NCI-H524 treated with DMSO at 0.1 percent for 48 hours (cell line): ENCODE data around the gene BET1L.
"Not testable (repeated sequence)": the region's sequence is repeated elsewhere in the genome, so short reads cannot be mapped to it uniquely, and the experiment has no call there.

Experiments
- DNase-seq: peaks from one replicate; lab custom pipeline; 2025; lab: John Stamatoyannopoulos, UW

BET1L gene

DNA sequence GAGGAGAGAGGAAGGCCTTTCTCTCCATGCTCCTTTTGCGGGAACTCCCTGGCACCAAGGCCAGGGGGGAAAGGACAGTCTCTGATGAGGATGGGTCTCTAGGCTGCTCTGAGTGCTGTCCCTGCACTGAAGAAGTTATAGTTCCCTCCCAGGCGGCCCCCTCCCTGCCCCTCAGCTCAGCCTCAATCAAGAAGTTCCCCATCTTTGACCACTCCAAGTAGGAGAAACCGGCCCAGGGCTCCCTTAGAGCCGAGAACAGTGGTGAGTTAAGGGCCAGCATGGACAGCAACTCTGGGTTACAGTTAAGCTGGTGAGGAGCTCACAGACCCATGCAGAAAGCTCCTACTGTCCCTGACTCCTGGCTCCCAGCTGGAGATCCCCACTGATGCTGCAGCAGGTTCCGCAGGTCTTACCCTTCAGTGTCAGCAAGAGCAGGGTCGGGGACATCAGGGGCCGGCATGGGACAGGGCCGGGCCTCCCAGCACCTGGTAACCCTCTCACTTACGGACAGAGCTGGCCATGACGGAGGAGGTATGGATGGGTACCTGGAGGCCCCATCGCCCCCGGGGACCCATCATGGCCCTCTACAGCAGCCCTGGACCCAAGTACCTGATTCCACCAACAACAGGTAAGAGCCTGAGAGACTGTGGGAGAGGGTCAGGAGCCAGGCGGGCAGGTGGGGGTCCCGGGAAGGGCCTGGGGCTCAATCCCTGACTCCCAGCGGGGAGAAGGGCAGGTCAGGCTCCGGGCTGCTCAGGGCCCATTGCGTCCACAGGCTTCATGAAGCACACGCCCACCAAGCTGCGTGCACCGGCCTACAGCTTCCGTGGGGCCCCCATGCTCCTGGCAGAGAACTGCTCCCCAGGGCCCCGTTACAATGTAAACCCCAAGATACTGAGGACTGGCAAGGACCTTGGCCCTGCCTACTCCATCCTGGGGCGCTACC, 10.1 kb downstream of the BET1L start:
- no peak for DNase-seq

DNA sequence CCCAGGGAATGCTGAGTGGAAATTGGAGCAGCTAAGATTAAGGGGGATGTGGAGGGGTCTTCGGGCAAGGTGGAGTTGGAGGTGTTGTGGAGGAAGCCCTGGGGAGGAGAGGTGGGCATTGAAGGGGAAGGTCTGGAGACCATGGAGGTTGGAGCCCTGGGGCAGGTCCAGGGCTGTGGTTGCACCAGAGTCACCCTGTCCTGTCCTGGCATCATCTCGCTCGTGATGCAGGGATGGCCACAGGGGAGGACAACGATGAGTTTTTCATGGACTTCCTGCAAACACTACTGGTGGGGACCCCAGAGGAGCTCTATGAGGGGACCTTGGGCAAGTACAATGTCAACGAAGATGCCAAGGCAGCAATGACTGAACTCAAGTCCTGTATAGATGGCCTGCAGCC, 13.7 kb downstream of the BET1L start:
- not testable (repeated sequence) for DNase-seq

DNA sequence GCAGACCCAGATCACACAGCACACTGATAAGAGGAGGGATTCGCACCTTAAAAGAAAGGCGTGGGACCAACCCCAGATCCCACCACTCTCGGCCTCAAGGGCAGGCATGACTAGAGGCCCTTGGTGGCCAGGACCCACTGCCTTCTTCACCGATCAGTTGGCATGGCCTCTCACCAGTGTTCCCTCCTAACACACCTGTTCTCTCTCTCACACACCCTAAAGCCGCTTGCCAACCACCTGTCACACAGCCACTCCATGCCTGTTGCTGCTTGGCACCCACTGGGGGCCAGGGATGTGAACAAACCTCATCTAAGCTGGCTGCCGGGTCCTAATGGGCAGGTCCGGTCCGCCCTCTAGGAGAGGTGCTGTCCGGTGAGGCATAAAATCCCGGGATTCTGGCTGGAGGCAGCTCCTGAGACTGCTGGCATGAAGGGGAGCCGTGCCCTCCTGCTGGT, 14.5 kb downstream of the BET1L start, which contains the start of gene SCGB1C1:
Gene SCGB1C1 (plus strand): TSS at position 405 of the 455 bp plus-strand sequence. CDS start 22 bp downstream, at position 427.
- DNase-seq, result not testable (repeated sequence)

DNA sequence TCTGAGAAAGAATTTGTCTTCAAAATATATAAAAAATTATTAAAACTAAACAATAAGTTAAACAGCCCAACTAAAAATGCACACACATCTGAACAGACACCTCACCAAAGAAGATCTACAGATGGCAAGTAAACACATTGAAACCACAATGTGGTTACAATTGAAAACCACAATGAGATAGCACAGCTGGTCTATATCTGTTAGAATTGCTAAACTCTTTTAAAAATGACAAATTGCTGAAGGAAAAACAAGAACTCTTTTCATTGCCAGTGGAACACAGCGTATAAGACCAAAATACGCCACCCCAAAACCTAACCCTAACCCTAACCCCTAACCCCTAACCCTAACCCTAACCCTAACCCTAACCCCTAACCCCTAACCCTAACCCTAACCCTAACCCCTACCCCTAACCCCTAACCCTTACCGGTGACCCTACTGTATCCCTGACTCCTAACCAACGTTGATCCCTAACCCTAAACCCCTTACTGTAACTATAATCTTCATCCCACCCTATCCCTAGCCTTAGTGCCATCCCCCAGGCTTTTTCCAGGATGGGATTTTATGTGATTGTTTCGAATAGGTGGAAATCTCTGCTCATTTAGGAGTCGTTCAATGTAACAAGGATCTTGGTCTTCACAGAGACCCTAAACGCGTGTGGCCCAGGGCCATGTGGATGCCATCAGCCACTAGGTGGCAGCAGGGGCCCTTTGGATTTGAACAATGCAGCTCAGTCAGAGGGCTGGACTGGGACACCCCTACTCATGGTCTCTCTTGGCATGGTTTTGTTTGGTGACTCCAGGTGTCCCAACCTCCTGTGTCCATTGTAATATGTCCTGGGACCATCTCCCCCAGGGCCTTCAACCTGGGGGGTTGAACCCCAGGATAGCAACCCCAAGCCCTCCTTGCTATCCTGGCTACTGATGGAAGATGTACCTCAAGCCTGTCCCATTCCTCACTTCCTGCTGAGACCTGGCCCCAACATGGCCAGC, 15.4 kb downstream of the BET1L start:
- not testable (repeated sequence) for DNase-seq

DNA sequence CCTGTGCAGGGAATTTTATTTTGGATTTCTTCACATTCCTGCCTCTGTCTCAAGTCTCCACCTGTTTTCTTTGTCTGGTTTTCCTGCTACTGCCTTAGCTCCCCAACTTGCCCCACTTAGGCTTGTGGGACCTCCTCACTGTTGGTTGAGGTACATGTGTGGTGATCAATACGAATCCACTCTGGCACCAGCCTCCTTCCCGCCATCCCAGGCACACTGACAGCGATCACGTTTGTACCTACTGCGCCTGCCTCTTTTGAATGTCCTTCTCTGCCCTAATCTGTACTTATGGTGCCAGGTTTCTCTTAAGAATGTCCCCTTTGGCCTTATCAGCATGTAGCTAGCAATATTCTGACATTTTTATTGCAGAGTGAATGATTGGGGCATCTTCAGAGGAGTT, 16.7 kb downstream of the BET1L start:
- DNase-seq, result not testable (repeated sequence)

DNA sequence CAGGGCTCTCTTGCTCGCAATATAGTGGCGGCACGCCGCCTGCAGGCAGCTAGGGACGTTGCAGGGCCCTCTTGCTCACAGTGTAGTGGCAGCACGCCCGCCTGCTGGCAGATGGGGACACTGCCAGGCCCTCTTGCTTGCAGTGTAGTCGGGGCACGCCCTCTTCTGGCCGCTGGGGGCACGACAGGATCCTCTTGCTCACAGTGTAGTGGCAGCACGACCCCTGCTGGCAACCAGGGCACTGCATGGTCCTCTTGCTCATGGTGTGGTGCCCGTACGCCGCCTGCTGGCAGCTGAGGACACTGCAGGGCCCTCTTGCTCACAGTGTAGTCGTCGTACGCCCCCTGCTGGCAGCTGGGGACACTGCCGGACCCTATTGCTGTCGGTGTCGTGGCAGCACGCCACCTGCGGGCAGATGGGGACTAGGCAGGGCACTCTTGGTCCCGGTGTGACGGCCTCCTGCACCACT, 17.3 kb downstream of the BET1L start:
- DNase-seq, result not testable (repeated sequence)

DNA sequence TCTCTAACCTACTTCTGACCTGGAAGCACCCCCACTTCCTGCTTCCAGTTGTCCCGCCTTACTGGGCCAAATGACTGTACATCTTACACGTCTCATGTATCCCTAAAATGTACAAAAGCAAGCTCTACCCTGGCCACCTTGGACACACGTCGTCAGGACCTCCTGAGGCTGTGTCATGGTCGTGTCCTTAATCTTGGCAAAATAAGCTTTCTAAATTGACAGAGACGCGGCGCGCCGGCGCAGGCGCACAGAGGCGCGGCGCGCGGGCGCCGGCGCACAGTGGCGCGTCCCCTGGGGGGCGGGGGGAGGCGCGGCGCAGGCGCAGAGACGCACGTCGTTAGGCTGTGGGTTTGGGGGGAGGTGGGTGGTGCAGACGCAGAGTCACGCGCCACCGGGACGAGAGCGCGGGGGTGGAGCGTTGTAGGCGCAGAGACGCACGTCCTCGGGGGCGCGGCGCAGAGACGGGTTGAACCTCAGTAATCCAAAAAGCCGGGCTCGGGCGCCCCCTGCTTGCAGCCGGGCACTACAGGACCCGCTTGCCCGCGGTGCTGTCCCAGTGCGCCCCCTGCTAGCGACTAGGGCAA, 17.9 kb downstream of the BET1L start:
- not testable (repeated sequence) for DNase-seq

DNA sequence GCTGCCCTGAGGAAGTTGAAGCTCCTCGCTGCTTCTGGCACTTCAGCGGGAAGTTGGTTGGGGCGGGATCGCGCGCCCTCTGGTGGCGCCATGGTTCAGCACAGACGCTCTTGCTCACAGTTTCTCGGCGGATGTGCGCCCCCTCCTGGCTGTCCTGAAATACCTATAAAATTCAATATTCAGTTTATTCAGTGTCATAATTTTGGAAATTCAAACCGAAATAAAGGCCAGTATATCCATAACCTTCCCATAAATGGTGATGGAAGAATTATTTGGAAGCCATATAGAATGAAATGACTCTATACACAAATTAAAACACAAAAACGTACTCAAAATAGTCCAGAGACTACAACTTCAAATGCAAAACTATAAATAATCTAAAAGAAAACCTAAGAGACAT, 27.0 kb downstream of the BET1L start:
- not testable (repeated sequence) for DNase-seq
